GM18868 (cell line): ENCODE results near the gene CHADL.

ENCODE experiments used
- ATAC-seq: cut with Tn5 transposase; IDR thresholded peaks from one replicate; pipeline ENCODE4 v1.9.1; 2021; ENCODE audit warnings: mild to moderate bottlenecking, moderate library complexity; ENCODE audit not compliant: unreplicated experiment

CHADL gene

GRCh38 chr22:41234815-41235695 is 5.7 kb downstream of the CHADL start:
- ATAC-seq, result no peak

- no peak for ATAC-seq
Observed at GRCh38 chr22:41231369-41231768, 9.4 kb downstream of the CHADL start.

GRCh38 chr22:41230401-41230785 is 10.3 kb downstream of the CHADL start:
- ATAC-seq, result no peak

DNA sequence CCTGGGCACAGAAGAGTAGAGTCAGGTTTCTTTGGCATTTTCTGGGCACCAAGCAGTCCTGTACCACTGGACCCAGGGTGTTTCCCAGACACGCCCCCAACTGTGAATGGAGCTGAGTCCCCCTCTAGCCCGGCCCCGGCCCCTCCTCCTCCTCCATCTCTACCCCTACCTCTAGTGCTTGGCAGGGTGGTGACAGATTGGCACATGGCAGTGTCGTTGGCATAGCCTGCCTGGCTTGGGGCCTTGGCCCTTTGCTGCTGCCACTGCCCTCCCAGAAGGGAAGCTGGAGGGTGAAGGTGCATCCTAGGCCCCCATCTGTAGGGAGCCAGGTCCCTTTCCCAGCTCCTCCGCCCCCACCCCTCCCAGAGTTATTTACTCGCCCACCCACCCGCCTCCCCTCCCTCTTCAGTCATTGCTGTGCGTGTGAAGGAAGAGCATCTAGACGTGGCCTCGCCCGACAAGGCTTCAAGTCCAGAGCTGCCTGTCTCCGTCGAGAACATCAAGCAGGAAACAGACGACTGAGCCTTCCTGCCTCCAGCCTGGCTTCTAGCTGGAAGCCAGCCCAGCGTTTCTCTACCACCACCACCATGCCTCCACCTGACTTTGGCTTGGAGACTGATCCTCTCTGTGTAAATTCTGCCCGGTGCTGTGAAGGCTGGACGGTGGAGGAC is 10.9 kb downstream of the CHADL start:
- ATAC-seq, result no peak

DNA sequence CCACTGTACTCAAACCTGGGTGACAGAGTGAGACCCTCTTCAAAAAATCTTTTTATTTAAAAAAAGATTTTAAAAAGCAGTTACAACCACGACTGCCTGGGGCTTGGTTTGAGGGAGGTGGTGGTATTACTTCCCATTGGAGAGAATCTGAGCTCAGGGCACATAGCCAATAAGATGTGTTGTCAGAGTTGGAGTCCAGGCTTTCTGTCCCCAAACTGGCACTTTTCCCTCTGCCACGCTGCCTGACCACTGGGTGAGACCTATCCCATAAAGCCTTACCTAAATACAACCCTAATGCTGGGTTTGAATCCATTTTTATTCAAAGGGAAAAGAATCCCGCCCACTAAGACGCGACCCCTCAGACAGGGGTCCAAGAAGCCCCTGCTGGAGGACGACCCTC is 11.5 kb downstream of the CHADL start:
- ATAC-seq, result no peak

GRCh38 chr22:41226723-41227655 is 13.7 kb downstream of the CHADL start:
- no peak for ATAC-seq

DNA sequence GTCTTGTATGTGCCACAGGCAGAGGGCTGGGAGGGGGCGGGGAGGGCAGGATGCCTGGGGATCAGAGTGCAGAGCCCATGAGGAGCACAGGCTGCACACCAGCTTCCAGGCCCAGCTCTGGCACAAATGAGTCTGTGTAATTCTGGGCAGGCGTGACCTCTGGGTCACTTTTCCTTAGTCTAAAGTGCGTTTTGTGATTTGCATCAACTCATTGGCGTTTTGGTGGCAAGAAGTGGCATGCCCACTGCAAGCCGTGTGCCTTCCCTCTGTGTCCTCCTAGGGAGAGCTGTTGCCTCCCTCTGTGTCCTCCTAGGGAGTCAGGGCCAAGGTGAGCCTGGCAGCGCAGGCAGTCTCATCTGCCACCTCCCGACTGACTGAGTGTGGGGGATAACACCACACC is 17.2 kb downstream of the CHADL start:
- no peak for ATAC-seq

DNA sequence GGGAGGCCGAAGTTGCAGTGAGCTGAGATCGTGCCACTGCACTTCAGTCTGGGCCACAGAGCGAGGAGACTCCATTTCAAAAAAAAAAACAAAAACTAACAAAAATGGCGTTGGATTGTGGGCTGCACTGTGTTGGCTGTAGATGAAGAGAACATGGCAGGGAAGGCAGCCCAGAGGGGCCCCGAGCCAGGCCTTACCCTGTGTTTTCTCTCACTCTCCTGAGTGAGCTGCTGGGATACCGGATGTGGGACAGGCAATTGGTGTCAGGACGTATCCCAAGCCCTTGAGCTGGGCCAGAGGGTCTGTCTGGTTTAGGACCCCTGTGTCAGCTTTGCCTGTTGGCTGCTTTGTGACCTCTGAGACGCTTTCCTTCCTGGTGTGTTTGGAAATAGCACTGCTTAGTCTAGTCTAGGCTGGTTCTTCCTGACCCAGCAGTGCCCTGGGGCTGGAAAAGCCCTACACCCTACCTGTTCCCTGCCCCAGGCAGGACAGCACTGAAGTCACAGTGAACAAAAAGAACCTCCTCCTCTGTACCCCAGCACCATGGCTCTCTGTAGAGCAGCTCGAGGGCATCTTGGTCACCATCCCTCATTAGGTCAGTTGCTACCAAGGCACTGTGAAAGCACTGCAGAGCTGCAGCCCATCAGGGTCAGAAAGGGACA is 17.8 kb downstream of the CHADL start:
- ATAC-seq, result no peak

GRCh38 chr22:41217553-41218157 is 23.1 kb downstream of the CHADL start:
- peak; percentile 53 for ATAC-seq

- no peak for ATAC-seq
Observed at GRCh38 chr22:41216984-41217383, 23.7 kb downstream of the CHADL start.

DNA sequence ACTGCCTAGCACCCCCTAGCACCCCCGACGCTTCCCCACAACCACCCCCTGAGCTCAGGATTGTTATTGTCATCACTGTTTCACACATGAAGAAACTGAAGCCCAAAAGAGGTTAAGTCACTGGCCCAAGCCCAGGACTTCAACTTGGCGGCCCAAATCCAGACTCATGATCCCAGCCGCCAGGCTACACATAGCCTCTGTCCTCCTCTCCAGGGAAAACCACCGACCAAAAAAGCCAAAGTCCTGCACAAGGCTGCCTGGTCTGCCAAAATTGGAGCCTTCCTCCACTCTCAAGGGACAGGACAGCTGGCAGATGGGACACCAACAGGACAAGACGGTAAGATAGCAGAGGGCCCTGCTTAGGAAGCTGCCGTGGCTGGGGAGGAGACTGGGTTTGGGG is 24.8 kb downstream of the CHADL start:
- ATAC-seq, result no peak

GRCh38 chr22:41215409-41215808 is 25.3 kb downstream of the CHADL start:
- no peak for ATAC-seq

DNA sequence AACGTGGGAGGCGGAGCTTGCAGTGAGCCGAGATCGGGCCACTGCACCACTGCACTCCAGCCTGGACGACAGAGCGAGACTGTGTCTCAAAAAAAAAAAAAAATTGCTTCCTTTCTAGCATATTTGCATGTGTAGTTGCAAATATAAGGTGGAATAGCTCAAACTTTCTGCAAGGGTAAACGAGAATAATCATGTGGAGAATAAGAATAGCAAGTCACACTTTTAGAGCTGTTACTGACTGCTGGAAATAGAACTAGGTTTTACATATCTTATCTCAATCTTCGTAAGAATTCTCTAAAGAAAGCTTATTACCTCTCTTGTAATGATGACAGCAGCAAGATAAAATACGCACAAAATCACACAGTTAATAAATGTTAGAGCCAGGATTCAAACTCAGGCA is 34.0 kb downstream of the CHADL start:
- no peak for ATAC-seq

GRCh38 chr22:41204992-41205900 is 35.5 kb downstream of the CHADL start, which contains the start of gene L3MBTL2:
TSS of gene L3MBTL2 (plus strand) at chr22:41205312. CDS start at chr22:41205363, 51 bp downstream.
- ATAC-seq, result peak; percentile 98

DNA sequence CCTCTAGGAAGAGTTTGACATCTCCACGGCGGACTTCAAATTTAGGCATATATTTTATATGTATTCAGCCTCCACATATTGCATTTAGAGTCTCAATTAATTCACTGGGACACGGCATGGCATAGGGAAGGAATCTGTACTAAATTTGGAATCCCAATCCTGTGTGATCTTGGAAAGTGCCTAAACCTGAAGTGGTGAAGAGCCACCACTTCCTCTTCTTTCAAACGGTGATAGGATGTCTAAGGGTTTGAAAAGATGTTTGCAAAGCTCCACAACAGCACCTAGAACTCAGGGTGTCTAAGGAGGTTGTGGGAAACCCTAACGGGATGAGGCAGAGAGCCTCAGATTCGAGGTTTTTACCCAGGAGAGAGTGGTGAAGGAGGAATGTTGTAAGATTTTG is 36.7 kb downstream of the CHADL start:
- ATAC-seq, result no peak

DNA sequence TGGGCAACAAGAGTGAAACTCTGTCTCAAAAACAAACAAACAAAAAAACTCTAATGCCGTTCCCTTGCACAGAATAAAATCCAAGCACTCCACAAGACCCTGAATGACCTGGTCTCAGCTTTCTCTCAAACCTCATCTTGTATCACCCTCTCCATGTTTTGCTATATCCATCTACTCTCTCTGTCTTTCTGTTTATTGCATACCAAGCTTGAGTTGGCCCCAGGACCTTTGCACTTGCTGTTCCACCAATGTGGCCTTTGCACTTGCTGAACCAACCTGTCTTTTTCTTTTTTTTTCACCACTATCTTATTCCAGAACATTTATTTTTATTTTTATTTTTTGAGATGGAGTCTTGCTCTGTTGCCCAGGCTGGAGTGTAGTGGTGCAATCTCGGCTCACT is 37.6 kb downstream of the CHADL start:
- ATAC-seq, result no peak

GRCh38 chr22:41201141-41201540 is 39.6 kb downstream of the CHADL start:
- no peak for ATAC-seq

DNA sequence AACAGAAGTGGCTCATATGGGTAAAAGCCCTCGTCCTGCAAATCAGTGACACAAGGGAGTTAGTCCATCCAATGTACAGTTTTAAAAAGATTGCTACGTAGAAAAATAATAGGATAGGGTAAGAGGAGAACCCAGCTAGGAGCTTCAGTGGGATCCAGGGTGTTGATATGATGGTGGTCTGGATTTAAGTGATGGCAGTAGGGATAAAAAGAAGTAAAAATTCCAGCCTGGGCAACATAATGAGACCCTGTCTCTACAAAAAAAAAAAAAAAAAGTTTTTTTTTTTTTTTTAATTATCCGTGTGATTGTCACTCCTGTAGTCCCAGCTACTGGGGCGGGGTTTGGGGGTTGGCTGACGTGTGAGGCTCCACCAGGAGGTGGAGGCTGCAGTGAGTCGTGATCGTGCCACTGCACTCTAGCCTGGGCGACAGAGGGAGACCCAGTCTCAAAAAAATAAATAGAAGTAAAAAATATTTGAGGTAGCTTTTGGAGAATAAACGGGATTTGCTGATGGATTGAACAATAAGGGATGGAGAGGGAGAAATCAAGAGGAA is 42.6 kb downstream of the CHADL start:
- ATAC-seq, result no peak
